ENCODE data around the gene CFAP57.

DNA sequence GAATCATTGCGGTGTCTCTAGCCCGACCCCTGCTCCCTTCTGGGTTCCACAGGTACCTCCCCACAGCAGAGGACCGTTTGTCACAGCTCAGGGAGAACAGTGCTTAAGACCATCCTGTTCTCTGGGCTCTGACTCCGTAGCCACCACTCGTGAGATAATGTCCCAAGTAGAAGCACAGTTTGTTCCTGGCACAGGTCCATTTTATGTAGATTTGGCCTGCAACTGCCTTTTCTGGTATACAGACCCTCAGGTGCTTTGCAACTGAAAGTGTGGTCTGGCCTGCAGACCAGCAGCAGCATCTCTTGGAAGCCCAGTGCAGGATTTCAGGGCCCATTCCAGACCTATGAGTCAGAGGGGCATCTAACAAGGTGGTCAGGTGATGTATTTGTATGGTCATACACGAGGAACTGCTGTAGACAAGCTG lies 69.3 kb downstream of the CFAP57 start:
- TF ChIP-seq ZNF274 (IDR thresholded peaks at IDR 0.05; ENCODE audit: low read depth, low read length) (no peak), YY1 (IDR thresholded peaks at IDR 0.05; ENCODE audit: insufficient read depth, insufficient read length) (no peak)
